GM21526 (cell line): ENCODE data around the gene DNASE1L2.
A peak's percentile ranks its signal among the peaks of the same experiment; 100 is the strongest.
"Not testable (repeated sequence)": the region's sequence is repeated elsewhere in the genome, so short reads cannot be mapped to it uniquely, and the experiment has no call there.

Source experiments
- ATAC-seq: cut with Tn5 transposase; IDR thresholded peaks from one replicate; pipeline ENCODE4 v1.9.1; 2021; ENCODE audit warnings: moderate library complexity; ENCODE audit not compliant: unreplicated experiment, low FRiP score

The DNASE1L2 gene

DNA sequence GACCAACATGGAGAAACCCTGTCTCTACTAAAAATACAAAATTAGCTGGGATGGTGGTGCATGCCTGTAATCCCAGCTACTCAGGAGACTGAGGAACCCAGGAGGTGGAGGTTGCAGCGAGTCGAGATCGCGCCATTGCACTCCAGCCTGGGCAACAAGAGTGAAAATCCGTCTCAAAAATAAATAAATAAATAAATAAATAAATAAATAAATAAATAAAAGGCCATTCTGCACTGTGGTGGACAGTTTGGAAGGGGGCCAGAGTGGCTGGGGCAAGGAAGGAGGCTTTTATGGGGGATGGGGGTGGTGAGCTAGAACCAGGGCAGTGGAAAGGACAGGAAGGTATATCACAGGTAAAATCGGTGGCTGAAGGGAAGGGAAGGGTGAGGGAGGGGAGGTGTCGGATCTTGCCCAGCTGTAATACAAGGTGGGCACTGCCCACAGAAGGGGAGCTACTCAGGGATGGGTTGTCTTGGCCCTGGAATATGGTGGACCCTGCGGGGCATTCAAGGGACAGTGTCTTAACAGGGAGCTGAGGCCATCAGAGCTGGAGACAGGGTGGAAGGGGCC is 33.0 kb upstream of the DNASE1L2 start:
- ATAC-seq, result not testable (repeated sequence)

GRCh38 chr16:2204416-2205103 is 31.7 kb upstream of the DNASE1L2 start:
- ATAC-seq, result no peak

- ATAC-seq, result peak; percentile 49
These were observed 30.9 kb upstream of the DNASE1L2 start, which contains the start of gene MLST8 for GRCh38 chr16:2205104-2205966. Gene MLST8 (plus strand): TSS chr16:2205454. CDS start chr16:2206086, 632 bp downstream.

- peak; percentile 9 for ATAC-seq
These were observed 30.3 kb upstream of the DNASE1L2 start for GRCh38 chr16:2205967-2206313.

- ATAC-seq, result no peak
These were observed 29.8 kb upstream of the DNASE1L2 start for GRCh38 chr16:2206420-2206779.

- no peak for ATAC-seq
These were observed 29.3 kb upstream of the DNASE1L2 start for GRCh38 chr16:2206780-2207433.

GRCh38 chr16:2207872-2208271 is 28.4 kb upstream of the DNASE1L2 start:
- no peak for ATAC-seq

GRCh38 chr16:2208308-2208707 is 27.9 kb upstream of the DNASE1L2 start:
- no peak for ATAC-seq

DNA sequence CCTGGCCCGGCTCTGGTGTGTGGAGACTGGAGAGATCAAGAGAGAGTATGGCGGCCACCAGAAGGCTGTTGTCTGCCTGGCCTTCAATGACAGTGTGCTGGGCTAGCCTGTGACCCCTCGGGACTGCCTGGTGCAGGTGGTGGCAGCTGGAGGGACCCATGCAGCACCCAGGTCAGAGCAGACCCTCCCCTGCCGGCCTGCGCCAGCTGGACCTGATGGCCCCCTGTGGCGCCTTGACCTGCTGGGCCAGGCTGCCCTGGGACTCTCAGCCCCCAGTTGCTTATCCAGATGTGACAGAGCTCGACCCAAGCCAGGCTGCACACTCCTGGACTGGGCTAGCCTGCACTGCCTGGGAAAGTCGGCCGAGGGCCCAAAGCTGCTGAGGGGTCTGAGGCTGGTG is 27.5 kb upstream of the DNASE1L2 start:
- no peak for ATAC-seq

DNA sequence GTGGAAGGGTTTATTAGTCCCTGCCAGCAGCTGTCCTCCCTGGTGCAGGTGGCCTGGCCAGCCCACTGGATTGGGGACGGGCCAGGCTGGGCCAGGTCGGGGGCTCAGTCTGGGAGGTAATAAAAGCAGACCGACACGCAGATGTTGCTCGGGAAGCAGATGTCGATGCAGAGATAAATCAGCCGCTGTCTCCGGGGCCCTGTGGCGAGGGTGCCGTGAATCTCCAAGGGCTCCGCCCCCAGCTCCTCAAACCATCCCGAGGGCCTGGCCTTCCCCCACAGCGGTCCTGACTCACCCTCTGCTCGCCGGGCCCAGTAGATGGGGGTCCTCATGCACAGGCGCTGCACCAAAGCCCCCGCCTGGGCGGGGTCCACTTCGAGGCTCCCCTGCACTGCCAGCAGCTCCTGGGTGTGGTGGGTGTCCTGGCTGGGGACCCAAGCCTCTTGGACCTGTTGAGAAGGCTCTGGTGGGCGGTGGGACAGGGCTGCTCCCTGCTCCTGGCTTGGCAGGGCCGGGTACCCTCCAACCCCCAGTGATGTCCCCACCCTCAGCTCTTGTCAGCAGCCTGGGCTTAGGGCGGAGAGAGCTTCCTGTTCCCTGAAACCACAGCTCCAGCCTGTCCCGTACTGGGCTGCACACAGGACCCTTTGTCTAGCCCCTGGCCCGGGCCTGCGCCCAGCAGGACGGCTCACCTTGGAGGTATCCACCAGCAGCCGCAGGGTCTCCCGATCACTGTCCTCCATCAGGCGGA is 26.8 kb upstream of the DNASE1L2 start:
- ATAC-seq, result no peak

- no peak for ATAC-seq
These were observed 26.3 kb upstream of the DNASE1L2 start for GRCh38 chr16:2210009-2210332.

DNA sequence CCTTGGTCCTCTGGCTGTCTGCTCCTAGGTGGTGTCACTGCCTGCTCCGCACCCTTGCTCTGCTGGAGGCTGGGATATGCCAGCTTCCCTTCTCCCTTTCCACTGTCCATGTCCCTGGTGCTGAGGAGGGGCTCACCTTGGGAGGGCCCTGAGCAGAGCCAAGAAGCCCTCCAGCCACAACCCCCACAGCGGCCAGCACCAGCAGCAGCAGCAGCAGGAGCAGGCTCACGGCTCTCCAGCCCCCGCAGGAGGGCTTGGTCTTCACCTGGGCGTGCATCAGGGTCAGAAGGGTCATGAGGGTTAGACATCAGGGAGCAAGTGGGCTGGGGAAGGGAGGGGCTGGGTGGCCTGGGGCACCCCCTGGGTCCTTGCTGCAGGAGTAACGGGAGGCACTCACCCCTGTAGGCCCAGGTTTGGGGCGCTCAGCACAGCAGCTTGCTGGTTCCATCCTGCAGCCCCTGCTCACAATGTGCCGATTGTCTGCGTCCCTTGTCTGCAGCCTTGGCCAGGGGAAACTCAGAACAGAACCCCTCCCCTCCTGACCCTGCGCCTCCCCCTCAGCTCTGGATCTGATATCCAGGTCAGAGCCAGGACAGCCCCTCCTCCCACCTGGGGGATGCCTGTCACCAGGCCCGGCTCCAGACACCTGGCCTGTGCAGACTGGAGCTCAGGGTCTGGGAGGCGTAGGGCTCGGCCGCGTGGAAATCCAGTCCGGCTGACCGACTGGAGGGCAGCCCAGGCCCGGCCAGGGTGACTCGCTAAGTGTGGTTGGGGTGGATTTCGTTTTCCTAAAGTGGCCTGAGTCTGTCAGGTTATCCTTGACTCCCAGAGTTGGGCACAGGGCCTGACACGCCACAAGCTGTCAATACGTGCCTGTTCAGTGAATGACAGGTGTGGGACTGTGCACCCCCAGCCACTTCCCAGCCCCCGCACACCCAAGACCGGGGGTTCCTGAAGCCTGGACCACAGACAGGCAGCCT is 25.6 kb upstream of the DNASE1L2 start, which contains the start of gene BRICD5:
TSS of gene BRICD5 (minus strand) at position 478 of the 980 bp plus-strand sequence. CDS start at position 448, 30 bp downstream.
- ATAC-seq, result no peak

DNA sequence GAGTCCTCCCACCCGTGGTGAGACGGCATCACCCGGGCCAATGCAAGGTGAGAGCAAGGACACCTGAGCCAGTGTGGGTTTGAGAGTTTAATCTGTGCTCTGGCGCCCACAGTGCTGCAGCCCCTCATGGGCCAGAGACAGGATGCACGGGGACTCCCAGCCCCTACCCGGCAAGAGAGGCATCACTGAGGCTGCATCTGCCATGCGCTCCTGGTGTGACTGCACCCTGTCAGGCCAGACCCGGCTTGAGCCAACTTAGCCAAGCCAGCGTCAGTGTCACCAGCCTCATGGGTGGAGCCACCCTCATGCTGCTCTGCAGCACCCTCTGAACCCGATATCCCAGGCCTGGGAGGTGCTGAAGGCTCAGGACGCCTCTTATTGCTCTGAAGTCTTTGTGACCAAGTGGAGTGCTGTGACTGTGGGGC is 24.3 kb upstream of the DNASE1L2 start:
- no peak for ATAC-seq

DNA sequence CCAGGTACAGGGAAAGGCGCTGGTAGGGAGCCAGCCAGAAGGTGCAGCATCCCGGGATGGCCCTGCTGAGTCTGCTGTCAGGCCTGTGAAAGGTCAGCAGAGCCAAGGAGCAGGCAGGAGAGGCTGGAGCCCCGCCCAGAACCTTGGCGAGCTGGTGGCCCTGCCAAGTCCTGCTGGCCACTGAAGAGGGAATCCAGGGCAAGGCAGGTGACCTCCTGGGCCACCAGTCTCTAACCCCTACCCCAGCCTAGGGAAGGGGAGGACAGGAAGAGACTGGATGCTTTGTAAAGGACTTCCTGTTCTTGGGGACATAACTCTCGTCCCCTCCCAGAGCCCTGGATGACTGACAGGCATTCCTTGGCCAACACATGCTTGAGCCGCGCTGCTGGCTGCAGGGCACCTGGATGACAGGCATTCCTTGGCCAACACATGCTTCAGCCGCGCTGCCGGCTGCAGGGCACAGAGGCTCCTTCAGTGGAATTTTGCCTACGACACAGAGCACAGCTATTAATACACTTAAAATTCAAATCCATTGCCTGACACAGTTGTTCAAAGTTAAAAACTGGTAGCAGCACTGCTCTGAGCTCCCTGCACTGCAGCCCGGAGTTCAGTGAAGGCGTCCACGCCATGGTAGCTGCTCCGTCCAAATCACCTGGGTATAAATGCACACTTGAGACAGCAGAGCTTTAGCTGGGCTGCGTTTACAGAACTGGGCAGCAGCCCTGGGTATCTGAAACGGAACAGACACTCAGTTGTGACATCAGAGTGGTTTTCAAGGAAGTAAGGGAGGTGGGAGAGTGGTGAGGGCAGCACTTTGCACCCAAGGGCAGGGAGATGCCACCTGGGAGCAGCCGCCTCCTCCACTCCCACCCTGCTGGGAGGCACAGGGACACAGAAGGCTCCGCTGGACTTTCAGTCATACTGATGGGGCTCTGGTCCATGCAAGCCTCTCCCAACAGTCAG is 23.6 kb upstream of the DNASE1L2 start:
- ATAC-seq, result no peak

GRCh38 chr16:2213817-2214718 is 22.2 kb upstream of the DNASE1L2 start:
- no peak for ATAC-seq

DNA sequence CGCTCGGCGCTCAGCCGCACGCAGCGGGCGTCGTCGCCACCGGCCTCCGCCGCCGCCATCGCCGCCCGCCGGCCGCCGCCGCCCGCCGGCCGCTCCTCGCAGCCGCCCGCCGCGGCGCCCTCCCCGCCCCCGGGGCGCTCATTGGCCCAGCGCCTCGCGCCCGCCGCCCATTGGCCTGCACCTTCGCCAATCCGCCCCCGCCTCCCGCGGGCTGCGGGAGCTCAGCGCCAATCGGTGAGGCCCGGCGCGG is 21.6 kb upstream of the DNASE1L2 start, which contains the start of gene PGP:
TSS of gene PGP (minus strand) at position 122 of the 250 bp plus-strand sequence. CDS start at position 59, 63 bp downstream.
- ATAC-seq, result no peak

GRCh38 chr16:2216330-2216729 is 19.9 kb upstream of the DNASE1L2 start:
- ATAC-seq, result no peak
